A549 (cell line): ENCODE results near the gene TAX1BP1. TPM values are rescaled to one million over a fixed set of nuclear protein-coding genes. Genes with fewer than 3 reads are reported as not detected.
"Not testable (repeated sequence)": the region's sequence is repeated elsewhere in the genome, so short reads cannot be mapped to it uniquely, and the experiment has no call there.

Experiments
- ATAC-seq, 2 experiments: fragments of 200-7000 bp in 1 of 2; fragments of >200 bp in 1 of 2; cut with Nextera tagmentation in 1 of 2; cut with Tn5 transposase in 1 of 2; 3 replicates each; pipeline versions ENCODE4 v1.8.0 to v1.9.1; 2018 to 2020; ENCODE audit warnings: mild to moderate bottlenecking in 1 of 2, moderate library complexity in 1 of 2
- CTCF ChIA-PET: fragments of 300-600 bp; sonication (Branson Sonifier 250); formaldehyde crosslinking; extraction: SDS; loops from one replicate; lab custom pipeline; 2021; ENCODE audit warnings: antibody characterized with exemption, inconsistent platforms; lab: Yijun Ruan, JAX
- POLR2A ChIA-PET: fragments of 350-600 bp; formaldehyde crosslinking; extraction: SDS; loops from one replicate; lab custom pipeline; 2021; ENCODE audit warnings: antibody characterized with exemption, inconsistent platforms; lab: Yijun Ruan, JAX
- DNase-seq, 2 experiments: peaks; one replicate each; pipeline versions ENCODE4 v3.0.0 to v3.0.0-alpha.2; 2011 to 2016; ENCODE audit warnings: low read depth in 1 of 2, low spot score in 1 of 2
- FAIRE-seq: peaks from 2 replicates; lab custom pipeline; 2011; peaks lifted over from hg19 to GRCh38; lab: Jason Lieb, UNC
- H3K27ac ChIP-seq, 2 experiments: fragments of >200 bp; sonication (Bioruptor Twin); formaldehyde crosslinking; 3 replicates each; pipeline ENCODE4 v1.5.1; 2016 to 2017
- H3K4me1 ChIP-seq: fragments of >200 bp; sonication (Bioruptor Twin); formaldehyde crosslinking; 3 replicates; pipeline ENCODE4 v1.6.1; 2016
- H3K4me2 ChIP-seq: fragments of >200 bp; sonication (Bioruptor Twin); formaldehyde crosslinking; 3 replicates; pipeline ENCODE4 v1.6.1; 2016
- H3K4me3 ChIP-seq: fragments of >200 bp; sonication (Bioruptor Twin); formaldehyde crosslinking; 3 replicates; pipeline ENCODE4 v1.5.1; 2016
- H3K9me3 ChIP-seq: fragments of >200 bp; sonication (Bioruptor Twin); formaldehyde crosslinking; 3 replicates; pipeline ENCODE4 v1.6.1; 2016
- BHLHE40 ChIP-seq: IDR thresholded peaks from 2 replicates; pipeline ENCODE4 v1.6.1; 2012; ENCODE audit warnings: low read depth, low read length, inconsistent platforms
- CEBPB ChIP-seq, 2 experiments: fragments of >200 bp in 1 of 2; sonication (Bioruptor Twin) in 1 of 2; formaldehyde crosslinking in 1 of 2; IDR thresholded peaks; 2 replicates each; pipeline ENCODE4 v1.6.1; 2012 to 2016
- CTCF ChIP-seq: fragments of >200 bp; sonication (Bioruptor Twin); formaldehyde crosslinking; IDR thresholded peaks from 3 replicates; pipeline ENCODE4 v1.5.1; 2016
- EP300 ChIP-seq, 2 experiments: fragments of >200 bp; sonication (Bioruptor Twin); formaldehyde crosslinking; IDR thresholded peaks; 2 replicates in 1 of 2; 3 replicates in 1 of 2; pipeline ENCODE4 v1.6.1; 2016 to 2017
- ESRRA ChIP-seq: fragments of 150-350 bp; IDR thresholded peaks from 2 replicates; pipeline ENCODE4 v1.6.1; 2014; ENCODE audit warnings: mild to moderate bottlenecking, low read length, borderline replicate concordance
- FOSL2 ChIP-seq, 2 experiments: fragments of 450-650 bp in 1 of 2; fragments of >200 bp in 1 of 2; sonication (Bioruptor Twin) in 1 of 2; formaldehyde crosslinking; IDR thresholded peaks; 2 replicates each; pipeline versions ENCODE4 v1.5.0 to v1.6.1; 2016 to 2020; ENCODE audit warnings: mild to moderate bottlenecking in 1 of 2, moderate library complexity in 1 of 2
- GATA3 ChIP-seq: IDR thresholded peaks from 2 replicates; pipeline ENCODE4 v1.6.1; 2012; ENCODE audit warnings: borderline replicate concordance
- HOXB5 ChIP-seq: fragments of 250-450 bp; sonication (Bioruptor Pico); IDR thresholded peaks from 2 replicates; pipeline ENCODE4 v1.5.0; 2020; ENCODE audit warnings: mild to moderate bottlenecking, moderate library complexity
- KDM5A ChIP-seq: fragments of 200-600 bp; sonication (generic); IDR thresholded peaks from 2 replicates; pipeline ENCODE4 v1.6.1; 2016; ENCODE audit warnings: antibody characterized with exemption, mild to moderate bottlenecking
- MAFK ChIP-seq: fragments of 450-650 bp; IDR thresholded peaks from 2 replicates; pipeline ENCODE4 v1.6.1; 2014; ENCODE audit not compliant: partially characterized antibody
- MAZ ChIP-seq: fragments of 150-350 bp; IDR thresholded peaks from 2 replicates; pipeline ENCODE4 v1.6.1; 2014; ENCODE audit warnings: antibody characterized with exemption, low read depth, low read length, borderline replicate concordance
- NFE2L2 ChIP-seq: fragments of 150-350 bp; conservative IDR thresholded peaks from 2 replicates; pipeline ENCODE4 v1.6.1; 2014; ENCODE audit warnings: low read length
- NPAS2 ChIP-seq: fragments of 250-450 bp; sonication (Bioruptor Pico); IDR thresholded peaks from 2 replicates; pipeline ENCODE4 v1.8.0; 2022; ENCODE audit warnings: mild to moderate bottlenecking, moderate library complexity, borderline replicate concordance
- PHF8 ChIP-seq: fragments of 200-600 bp; sonication (generic); IDR thresholded peaks from 2 replicates; pipeline ENCODE4 v1.6.1; 2016; ENCODE audit warnings: low read depth, mild to moderate bottlenecking, antibody characterized with exemption, moderate library complexity, borderline replicate concordance
- POLR2A ChIP-seq: IDR thresholded peaks from 2 replicates; pipeline ENCODE4 v1.6.1; 2012; ENCODE audit warnings: mild to moderate bottlenecking, low read length
- POLR2AphosphoS2 ChIP-seq: conservative IDR thresholded peaks from 2 replicates; pipeline ENCODE4 v1.6.1; 2012; ENCODE audit warnings: low read length, improper control_type of control experiment, inconsistent platforms
- RAD21 ChIP-seq, 2 experiments: fragments of >200 bp in 1 of 2; sonication (Bioruptor Twin) in 1 of 2; formaldehyde crosslinking in 1 of 2; IDR thresholded peaks in 1 of 2; conservative IDR thresholded peaks in 1 of 2; 2 replicates in 1 of 2; 3 replicates in 1 of 2; pipeline ENCODE4 v1.6.1; 2012 to 2018; ENCODE audit warnings: inconsistent platforms in 1 of 2
- RCOR1 ChIP-seq: fragments of 150-350 bp; IDR thresholded peaks from 2 replicates; pipeline ENCODE4 v1.6.1; 2014; ENCODE audit warnings: antibody characterized with exemption, low read length, low read depth
- REST ChIP-seq: fragments of 200-600 bp; sonication (generic); IDR thresholded peaks from 2 replicates; pipeline ENCODE4 v1.6.1; 2016; ENCODE audit warnings: antibody characterized with exemption, mild to moderate bottlenecking, moderate library complexity
- SMC3 ChIP-seq: fragments of >200 bp; sonication (Bioruptor Twin); formaldehyde crosslinking; IDR thresholded peaks from 3 replicates; pipeline ENCODE4 v1.6.1; 2018; ENCODE audit warnings: inconsistent platforms
- SREBF2 ChIP-seq: fragments of 450-650 bp; IDR thresholded peaks from 2 replicates; pipeline ENCODE4 v1.6.1; 2014; ENCODE audit warnings: mild to moderate bottlenecking, moderate library complexity
- TFCP2L1 ChIP-seq: fragments of 250-450 bp; sonication (Bioruptor Pico); IDR thresholded peaks from 2 replicates; pipeline ENCODE4 v1.5.0; 2021; ENCODE audit warnings: mild to moderate bottlenecking
- TP53 ChIP-seq: fragments of 250-450 bp; sonication (Bioruptor Pico); IDR thresholded peaks from 2 replicates; pipeline ENCODE4 v1.5.0; 2021; ENCODE audit warnings: mild to moderate bottlenecking, moderate library complexity
- ZSCAN20 ChIP-seq: fragments of 250-450 bp; sonication (Bioruptor Pico); IDR thresholded peaks from 2 replicates; pipeline ENCODE4 v1.8.0; 2022; ENCODE audit warnings: mild to moderate bottlenecking, moderate library complexity
- WGBS: methylation state at CpG from one replicate; pipeline ENCODE4 v1.1.6; 2017; ENCODE audit errors: missing lambda C conversion rate; 5-methylcytosine and 5-hydroxymethylcytosine counted together
- polyA plus RNA-seq, 4 experiments: library from polyadenylated mRNA; depleted of rRNA in 3 of 4; stranded (reverse); fragments of >200 nt; fragmentation: RNase III in 1 of 4; extraction: RNeasy Plus Mini Kit Qiagen cat#74134 plus additional on column Dnase treatment in 1 of 4; gene quantifications; 2 replicates in 3 of 4; 3 replicates in 1 of 4; pipeline ENCODE4 v1.2.3, GENCODE V29; 2011 to 2017
- TF ChIP-seq, protein P1 (sequence below): IDR thresholded peaks from 2 replicates; pipeline ENCODE4 v1.6.1; 2012
- TF ChIP-seq, protein P2 (sequence below): fragments of >200 bp; sonication (Bioruptor Twin); formaldehyde crosslinking; IDR thresholded peaks from 2 replicates; pipeline ENCODE4 v1.6.1; 2016

The TAX1BP1 gene
- polyA plus RNA-seq, 2 of the 4 experiments (the other 2 are of a cell fraction), result 105 to 180 TPM

- ChIA-PET CTCF (interaction anchor here (0.5 to 2.7 kb wide), 17 partner anchors 10 to 1259 kb away, joined by 3 to 27 read pairs (median 3); partner anchors contain the start of gene HIBADH), POLR2A (interaction anchor here (0.6 to 2.2 kb wide), 14 partner anchors 10 to 561 kb away, joined by 3 to 9 read pairs (median 4); partner anchors contain the start of genes HIBADH and HOXA13)
- DNase-seq, result peak; percentile 65 to 85
- FAIRE-seq, result no peak
- TF ChIP-seq EP300 (IDR thresholded peaks at IDR 0.05) (no peak), RCOR1 (no peak), KDM5A (no peak), POLR2A (peak; percentile 61), PHF8 (peak; percentile 70), POLR2AphosphoS2 (no peak)
- peak overlapping the region; percentile 94 for H3K4me3 ChIP-seq
- H3K9me3 ChIP-seq, result no peaks in the 10 kb centered on the region
- WGBS, result 2% methylated on average over 41 of the region's 49 CpGs
- peak; percentile 76 to 83 for ATAC-seq
- H3K4me1 ChIP-seq, result peaks cover 34% of the 10 kb centered on the region
- peak overlapping the region; percentile 95 for H3K4me2 ChIP-seq
- H3K27ac ChIP-seq, result peak overlapping the region; percentile 91 to 92
Observed at GRCh38 chr7:27740449-27741086, 606 bp downstream of the TAX1BP1 start.

DNA sequence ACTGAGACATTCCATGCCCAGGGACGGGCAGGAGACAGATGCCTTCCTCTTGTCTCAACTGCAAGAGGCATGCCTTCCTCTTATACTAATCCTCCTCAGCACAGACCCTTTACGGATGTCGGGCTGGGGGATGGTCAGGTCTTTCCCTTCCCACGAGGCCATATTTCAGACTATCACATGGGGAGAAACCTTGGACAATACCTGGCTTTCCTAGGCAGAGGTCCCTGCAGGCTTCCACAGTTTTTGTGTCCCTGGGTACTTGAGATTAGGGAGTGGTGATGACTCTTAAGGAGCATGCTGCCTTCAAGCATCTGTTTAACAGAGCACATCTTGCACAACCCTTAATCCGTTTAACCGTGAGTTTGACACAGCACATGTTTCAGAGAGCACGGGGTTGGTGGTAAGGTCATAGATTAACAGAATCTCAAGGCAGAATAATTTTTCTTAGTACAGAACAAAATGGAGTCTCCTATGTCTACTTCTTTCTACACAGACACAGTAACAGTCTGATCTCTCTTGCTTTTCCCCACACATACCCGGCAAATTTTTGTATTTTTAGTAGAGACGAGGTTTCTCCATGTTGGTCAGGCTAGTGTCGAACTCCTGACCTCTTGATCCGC lies 2.2 kb downstream of the TAX1BP1 start:
- H3K4me2 ChIP-seq, result peak overlapping the region; percentile 8; the same call in 2 of the 3 replicates
- ATAC-seq, H3K4me3 ChIP-seq, FAIRE-seq, CTCF ChIA-PET, DNase-seq, POLR2A ChIA-PET, H3K9me3 ChIP-seq, H3K27ac ChIP-seq: not testable (repeated sequence)
- 64% methylated on average over 11 of the region's 11 CpGs for whole genome bisulfite sequencing
- peaks cover 46% of the 10 kb centered on the region for H3K4me1 ChIP-seq

GRCh38 chr7:27745064-27745583 lies 5.2 kb downstream of the TAX1BP1 start:
- H3K4me2 ChIP-seq, result peak overlapping the region; percentile 71
- ATAC-seq (peak; percentile 81 to 86), DNase-seq (peak; percentile 67 to 90), FAIRE-seq (peak; percentile 79)
- no peak overlapping the region; the same call in 2 of the 3 replicates for H3K4me3 ChIP-seq
- CTCF ChIA-PET, result interaction anchor here (0.6 to 2.8 kb wide), 33 partner anchors 11 to 549 kb away, joined by 3 to 29 read pairs (median 4); partner anchors contain the start of gene HIBADH
- POLR2A ChIA-PET, result interaction anchor here (0.6 to 1.2 kb wide), 4 partner anchors 29 to 544 kb away, joined by 3 to 5 read pairs (median 4); partner anchors contain the start of gene HIBADH
- peak overlapping the region; percentile 61 to 72 for H3K27ac ChIP-seq
- H3K4me1 ChIP-seq, result peaks cover 58% of the 10 kb centered on the region
- 1% methylated on average over 2 of the region's 2 CpGs for WGBS
- TF ChIP-seq MAFK, result peak; percentile 90
- peak; percentile 85 to 89 for TF ChIP-seq RAD21 (conservative IDR thresholded peaks at IDR 0.05 in 1 of 2, IDR thresholded peaks at IDR 0.05 in 1 of 2)
- TF ChIP-seq ESRRA, result peak; percentile 90
- TF ChIP-seq, protein P1, sequence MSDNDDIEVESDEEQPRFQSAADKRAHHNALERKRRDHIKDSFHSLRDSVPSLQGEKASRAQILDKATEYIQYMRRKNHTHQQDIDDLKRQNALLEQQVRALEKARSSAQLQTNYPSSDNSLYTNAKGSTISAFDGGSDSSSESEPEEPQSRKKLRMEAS, result 0 out of 2 replicates have a peak, but pooled peaks have one; percentile 20
- TF ChIP-seq MAZ, result no peak
- TF ChIP-seq SREBF2, result no peak
- TF ChIP-seq HOXB5 (CRISPR knock-in tag), result no peak
- peak; percentile 73 for TF ChIP-seq NFE2L2
- peak; percentile 85 for TF ChIP-seq BHLHE40
- no peak for TF ChIP-seq NPAS2 (CRISPR knock-in tag)
- no peak for TF ChIP-seq REST
- TF ChIP-seq TFCP2L1 (CRISPR knock-in tag), result no peak
- TF ChIP-seq CTCF, result peak; percentile 88
- TF ChIP-seq GATA3, result peak; percentile 47; the same call in 1 of the 2 replicates
- TF ChIP-seq CEBPB (IDR thresholded peaks at IDR 0.05), result peak in 1 of 2 experiments; percentile 47; a peak in 1 of 4 replicates
- TF ChIP-seq ZSCAN20 (CRISPR knock-in tag), result no peak
- TF ChIP-seq, protein P2, sequence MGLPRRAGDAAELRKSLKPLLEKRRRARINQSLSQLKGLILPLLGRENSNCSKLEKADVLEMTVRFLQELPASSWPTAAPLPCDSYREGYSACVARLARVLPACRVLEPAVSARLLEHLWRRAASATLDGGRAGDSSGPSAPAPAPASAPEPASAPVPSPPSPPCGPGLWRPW, result no peak
- TF ChIP-seq TP53 (CRISPR knock-in tag), result no peak
- TF ChIP-seq FOSL2 (IDR thresholded peaks at IDR 0.05), result no peak
- TF ChIP-seq FOSL2 (CRISPR knock-in tag; IDR thresholded peaks at IDR 0.05), result peak; percentile 40; the same call in 1 of the 2 replicates
- peak; percentile 91 for TF ChIP-seq SMC3
- no peak for TF ChIP-seq KDM5A
- TF ChIP-seq, all 56 proteins: peak for 11
- H3K9me3 ChIP-seq, result no peaks in the 10 kb centered on the region
